22Rv1 (cell line): Measurements from ENCODE around the gene SDR42E1.

ENCODE experiments used
- ZFX ChIP-seq: fragments of 450-650 bp; IDR thresholded peaks from 2 replicates; pipeline ENCODE4 v1.6.1; 2017; ENCODE audit warnings: antibody characterized with exemption, borderline replicate concordance
- TF ChIP-seq, protein P1 (sequence below): fragments of 450-650 bp; IDR thresholded peaks from 2 replicates; pipeline ENCODE4 v1.5.1; 2017; ENCODE audit warnings: mild to moderate bottlenecking

GRCh38 chr16:82042846-82043245 is 31.6 kb upstream of the SDR42E1 start:
- TF ChIP-seq, protein P1, sequence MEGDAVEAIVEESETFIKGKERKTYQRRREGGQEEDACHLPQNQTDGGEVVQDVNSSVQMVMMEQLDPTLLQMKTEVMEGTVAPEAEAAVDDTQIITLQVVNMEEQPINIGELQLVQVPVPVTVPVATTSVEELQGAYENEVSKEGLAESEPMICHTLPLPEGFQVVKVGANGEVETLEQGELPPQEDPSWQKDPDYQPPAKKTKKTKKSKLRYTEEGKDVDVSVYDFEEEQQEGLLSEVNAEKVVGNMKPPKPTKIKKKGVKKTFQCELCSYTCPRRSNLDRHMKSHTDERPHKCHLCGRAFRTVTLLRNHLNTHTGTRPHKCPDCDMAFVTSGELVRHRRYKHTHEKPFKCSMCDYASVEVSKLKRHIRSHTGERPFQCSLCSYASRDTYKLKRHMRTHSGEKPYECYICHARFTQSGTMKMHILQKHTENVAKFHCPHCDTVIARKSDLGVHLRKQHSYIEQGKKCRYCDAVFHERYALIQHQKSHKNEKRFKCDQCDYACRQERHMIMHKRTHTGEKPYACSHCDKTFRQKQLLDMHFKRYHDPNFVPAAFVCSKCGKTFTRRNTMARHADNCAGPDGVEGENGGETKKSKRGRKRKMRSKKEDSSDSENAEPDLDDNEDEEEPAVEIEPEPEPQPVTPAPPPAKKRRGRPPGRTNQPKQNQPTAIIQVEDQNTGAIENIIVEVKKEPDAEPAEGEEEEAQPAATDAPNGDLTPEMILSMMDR = no peak
- TF ChIP-seq ZFX = no peak
